H9 (cell line): ENCODE results near the gene UVRAG. TPM values are rescaled to one million over a fixed set of nuclear protein-coding genes. Genes with fewer than 3 reads are reported as not detected.

ENCODE experiments used
- DNase-seq: peaks from one replicate; pipeline ENCODE4 v3.0.0-alpha.2; 2017
- H2AFZ ChIP-seq: one replicate; pipeline ENCODE4 v1.6.1; 2013; ENCODE audit warnings: mild to moderate bottlenecking, low read length, control low read depth, moderate library complexity
- H2AK5ac ChIP-seq: 2 replicates; pipeline ENCODE4 v1.6.1; 2013; ENCODE audit warnings: low read length, control low read depth, mixed read lengths; ENCODE audit not compliant: insufficient read length
- H2BK120ac ChIP-seq: one replicate; pipeline ENCODE4 v1.6.1; 2013; ENCODE audit warnings: low read depth, mild to moderate bottlenecking, low read length, control low read depth, inconsistent platforms; ENCODE audit not compliant: poor library complexity, severe bottlenecking
- H2BK12ac ChIP-seq: 2 replicates; pipeline ENCODE4 v1.6.1; 2013; ENCODE audit warnings: low read length, control low read depth, mixed read lengths, low read depth; ENCODE audit not compliant: insufficient read length
- H2BK15ac ChIP-seq: 2 replicates; pipeline ENCODE4 v1.6.1; 2013; ENCODE audit warnings: low read depth, low read length, control low read depth
- H2BK20ac ChIP-seq: one replicate; pipeline ENCODE4 v1.6.1; 2013; ENCODE audit warnings: low read depth, mild to moderate bottlenecking, low read length, control low read depth, inconsistent platforms; ENCODE audit not compliant: poor library complexity, severe bottlenecking
- H2BK5ac ChIP-seq: 2 replicates; pipeline ENCODE4 v1.6.1; 2013; ENCODE audit warnings: low read length, control low read depth, mixed read lengths; ENCODE audit not compliant: insufficient read length
- H3K14ac ChIP-seq: 2 replicates; pipeline ENCODE4 v1.6.1; 2013; ENCODE audit warnings: low read length, control low read depth; ENCODE audit not compliant: insufficient read depth
- H3K18ac ChIP-seq: 2 replicates; pipeline ENCODE4 v1.6.1; 2013; ENCODE audit warnings: low read depth, mild to moderate bottlenecking, mixed read lengths, low read length, control low read depth; ENCODE audit not compliant: insufficient read length
- H3K23ac ChIP-seq: 2 replicates; pipeline ENCODE4 v1.6.1; 2013; ENCODE audit warnings: low read length, control low read depth, mixed read lengths, low read depth; ENCODE audit not compliant: insufficient read length
- H3K23me2 ChIP-seq: 2 replicates; pipeline ENCODE4 v1.6.1; 2013; ENCODE audit warnings: low read depth, mild to moderate bottlenecking, mixed read lengths, low read length, control low read depth; ENCODE audit not compliant: insufficient read length, poor library complexity, severe bottlenecking
- H3K27ac ChIP-seq: 2 replicates; pipeline ENCODE4 v1.5.1; 2013; ENCODE audit warnings: low read length, control low read depth, mixed read lengths, low read depth; ENCODE audit not compliant: insufficient read length
- H3K27me3 ChIP-seq: 2 replicates; pipeline ENCODE4 v1.6.1; 2013; ENCODE audit warnings: low read length, control low read depth, inconsistent platforms; ENCODE audit not compliant: insufficient read depth
- H3K4ac ChIP-seq: 2 replicates; pipeline ENCODE4 v1.6.1; 2013; ENCODE audit warnings: low read depth, mild to moderate bottlenecking, control low read depth, inconsistent platforms, low read length, moderate library complexity
- H3K4me1 ChIP-seq: 2 replicates; pipeline ENCODE4 v1.6.1; 2013; ENCODE audit warnings: low read length, control low read depth, inconsistent platforms; ENCODE audit not compliant: insufficient read depth
- H3K4me2 ChIP-seq: 2 replicates; pipeline ENCODE4 v1.6.1; 2013; ENCODE audit warnings: low read length, control low read depth, mixed read lengths; ENCODE audit not compliant: insufficient read length, insufficient read depth
- H3K56ac ChIP-seq: 2 replicates; pipeline ENCODE4 v1.6.1; 2013; ENCODE audit warnings: low read depth, mild to moderate bottlenecking, mixed read lengths, low read length, control low read depth; ENCODE audit not compliant: insufficient read length
- H3K79me1 ChIP-seq: 2 replicates; pipeline ENCODE4 v1.6.1; 2013; ENCODE audit warnings: low read depth, mild to moderate bottlenecking, moderate library complexity, low read length, control low read depth, inconsistent platforms; ENCODE audit not compliant: insufficient read depth, poor library complexity, severe bottlenecking
- H3K79me2 ChIP-seq: 2 replicates; pipeline ENCODE4 v1.6.1; 2013; ENCODE audit warnings: low read length, control low read depth, inconsistent platforms; ENCODE audit not compliant: insufficient read depth
- H3K9ac ChIP-seq: 2 replicates; pipeline ENCODE4 v1.6.1; 2013; ENCODE audit warnings: low read length, control low read depth, mixed read lengths; ENCODE audit not compliant: insufficient read length; ENCODE audit errors: extremely low read depth
- H3K9me3 ChIP-seq: one replicate; pipeline ENCODE4 v1.6.1; 2013; ENCODE audit warnings: low read depth, low read length, inconsistent platforms; ENCODE audit not compliant: control insufficient read depth
- H3T11ph ChIP-seq: one replicate; pipeline ENCODE4 v1.6.1; 2013; ENCODE audit warnings: mild to moderate bottlenecking, low read length, control low read depth, inconsistent platforms
- H4K20me1 ChIP-seq: one replicate; pipeline ENCODE4 v1.6.1; 2013; ENCODE audit not compliant: control insufficient read depth, insufficient read length, insufficient read depth
- H4K5ac ChIP-seq: 2 replicates; pipeline ENCODE4 v1.6.1; 2013; ENCODE audit warnings: low read depth, mild to moderate bottlenecking, mixed read lengths, low read length, control low read depth; ENCODE audit not compliant: insufficient read length
- H4K8ac ChIP-seq: replicated peaks from 2 replicates; pipeline ENCODE4 v1.6.1; 2013; ENCODE audit warnings: low read length, control low read depth, mixed read lengths, low read depth; ENCODE audit not compliant: insufficient read length
- H4K91ac ChIP-seq: 2 replicates; pipeline ENCODE4 v1.6.1; 2013; ENCODE audit warnings: low read depth, mild to moderate bottlenecking, moderate library complexity, mixed read lengths, low read length, control low read depth; ENCODE audit not compliant: insufficient read length
- H3K27ac Mint-ChIP-seq, 3 experiments: 2 replicates in 2 of 3; 3 replicates in 1 of 3; pipeline ENCODE4 v1.8.0; 2020 to 2021; ENCODE audit warnings: mixed read lengths in 3 of 3, mild to moderate bottlenecking in 1 of 3, moderate library complexity in 1 of 3
- H3K27me3 Mint-ChIP-seq: 2 replicates; pipeline ENCODE4 v1.8.0; 2021; ENCODE audit warnings: low read depth, mild to moderate bottlenecking, moderate library complexity, mixed read lengths
- H3K36me3 Mint-ChIP-seq, 3 experiments: 2 replicates in 2 of 3; 3 replicates in 1 of 3; pipeline ENCODE4 v1.8.0; 2020 to 2021; ENCODE audit warnings: low read depth in 3 of 3, mixed read lengths in 3 of 3; ENCODE audit not compliant: insufficient read depth in 1 of 3
- H3K4me1 Mint-ChIP-seq, 2 experiments: 2 replicates each; pipeline ENCODE4 v1.8.0; 2020; ENCODE audit warnings: mixed read lengths in 2 of 2
- H3K4me3 Mint-ChIP-seq, 2 experiments: 2 replicates in 1 of 2; 3 replicates in 1 of 2; pipeline ENCODE4 v1.8.0; 2020 to 2021; ENCODE audit warnings: mild to moderate bottlenecking in 2 of 2, mixed read lengths in 2 of 2, moderate library complexity in 1 of 2
- H3K9me3 Mint-ChIP-seq, 2 experiments: 2 replicates in 1 of 2; 3 replicates in 1 of 2; pipeline ENCODE4 v1.8.0; 2020; ENCODE audit warnings: mild to moderate bottlenecking in 2 of 2, mixed read lengths in 2 of 2, moderate library complexity in 1 of 2
- WGBS: extraction: QIAGEN DNeasy Blood & Tissue Kit; methylation state at CpG from one replicate; pipeline ENCODE4 v1.1.7; 2013; ENCODE audit warnings: missing lambda C conversion rate, low lambda C conversion rate, mixed read lengths; ENCODE audit not compliant: insufficient read length; ENCODE audit errors: extremely low coverage; 5-methylcytosine and 5-hydroxymethylcytosine counted together
- total RNA-seq: library from RNA; stranded (reverse); gene quantifications from 2 replicates; pipeline ENCODE4 v1.2.1, GENCODE V29; 2021
- TF ChIP-seq, protein P1 (sequence below): fragments of 200-600 bp; sonication (generic); conservative IDR thresholded peaks from 3 replicates; pipeline ENCODE4 v1.8.0; 2021; ENCODE audit warnings: antibody characterized with exemption, mild to moderate bottlenecking

Gene UVRAG
- total RNA-seq, 1 experiment from 2014 or later = 18.5 TPM

DNA sequence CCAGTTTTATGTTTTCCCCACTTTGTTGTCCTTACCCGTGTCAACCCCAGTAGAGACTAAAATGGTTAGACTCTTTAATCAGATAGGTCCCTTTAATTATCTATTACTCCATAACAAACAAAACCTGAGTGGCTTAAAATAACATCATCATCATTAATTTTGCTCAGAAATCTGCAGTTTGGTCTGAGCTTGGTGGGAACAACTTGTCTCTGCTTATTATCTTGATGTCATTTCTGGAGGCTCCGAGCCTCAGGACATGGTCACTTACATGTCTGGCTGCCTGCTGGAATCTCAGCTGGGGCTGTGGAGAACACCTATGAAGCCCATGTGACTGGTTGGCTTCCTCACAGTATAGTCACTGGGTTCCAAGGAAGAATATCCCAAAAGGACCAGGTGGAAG is 26.7 kb downstream of the UVRAG start:
- H4K91ac ChIP-seq = no peak overlapping the region
- H3K4me1 ChIP-seq = no peaks in the 10 kb centered on the region
- no peaks in the 10 kb centered on the region for H4K20me1 ChIP-seq
- no peak overlapping the region for H3K23ac ChIP-seq
- H3K4me2 ChIP-seq = no peak overlapping the region
- Mint-ChIP-seq H3K36me3 (peaks cover 0 to 5% (median 0%) of the 10 kb centered on the region in 3 experiments; a peak in 1 of 7 replicates), H3K4me1 (peaks cover 0 to 7% of the 10 kb centered on the region in 2 experiments; a peak in 3 of 4 replicates), H3K27ac (no peak overlapping the region), H3K27me3 (no peaks in the 10 kb centered on the region), H3K4me3 (no peak overlapping the region; a peak in 1 of 5 replicates), H3K9me3 (no peaks in the 10 kb centered on the region)
- TF ChIP-seq, protein P1, sequence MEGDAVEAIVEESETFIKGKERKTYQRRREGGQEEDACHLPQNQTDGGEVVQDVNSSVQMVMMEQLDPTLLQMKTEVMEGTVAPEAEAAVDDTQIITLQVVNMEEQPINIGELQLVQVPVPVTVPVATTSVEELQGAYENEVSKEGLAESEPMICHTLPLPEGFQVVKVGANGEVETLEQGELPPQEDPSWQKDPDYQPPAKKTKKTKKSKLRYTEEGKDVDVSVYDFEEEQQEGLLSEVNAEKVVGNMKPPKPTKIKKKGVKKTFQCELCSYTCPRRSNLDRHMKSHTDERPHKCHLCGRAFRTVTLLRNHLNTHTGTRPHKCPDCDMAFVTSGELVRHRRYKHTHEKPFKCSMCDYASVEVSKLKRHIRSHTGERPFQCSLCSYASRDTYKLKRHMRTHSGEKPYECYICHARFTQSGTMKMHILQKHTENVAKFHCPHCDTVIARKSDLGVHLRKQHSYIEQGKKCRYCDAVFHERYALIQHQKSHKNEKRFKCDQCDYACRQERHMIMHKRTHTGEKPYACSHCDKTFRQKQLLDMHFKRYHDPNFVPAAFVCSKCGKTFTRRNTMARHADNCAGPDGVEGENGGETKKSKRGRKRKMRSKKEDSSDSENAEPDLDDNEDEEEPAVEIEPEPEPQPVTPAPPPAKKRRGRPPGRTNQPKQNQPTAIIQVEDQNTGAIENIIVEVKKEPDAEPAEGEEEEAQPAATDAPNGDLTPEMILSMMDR = no peak
- no peak overlapping the region for H3K9ac ChIP-seq
- no peak overlapping the region for H4K5ac ChIP-seq
- no peak overlapping the region for H2AK5ac ChIP-seq
- H2BK15ac ChIP-seq = no peak overlapping the region
- H2BK120ac ChIP-seq = no peak overlapping the region
- H3K14ac ChIP-seq = no peak overlapping the region
- no peaks in the 10 kb centered on the region for H3K23me2 ChIP-seq
- no peak for DNase-seq
- H2BK5ac ChIP-seq = no peak overlapping the region
- no peak overlapping the region for H3K4ac ChIP-seq
- H3K18ac ChIP-seq = no peak overlapping the region
- H2BK12ac ChIP-seq = no peak overlapping the region
- H3K9me3 ChIP-seq = no peaks in the 10 kb centered on the region
- H3T11ph ChIP-seq = no peak overlapping the region
- H3K79me2 ChIP-seq = no peaks in the 10 kb centered on the region; the same call in 1 of the 2 replicates
- H4K8ac ChIP-seq = no peak overlapping the region
- WGBS = no CpG with 5 or more reads among the region's 2 CpGs
- H3K56ac ChIP-seq = no peak overlapping the region
- no peak overlapping the region for H2AFZ ChIP-seq
- H3K27ac ChIP-seq = no peak overlapping the region
- peaks cover 3% of the 10 kb centered on the region for H3K79me1 ChIP-seq
- H3K27me3 ChIP-seq = no peaks in the 10 kb centered on the region
- H2BK20ac ChIP-seq = no peak overlapping the region
